H9 (cell line): ENCODE data around the gene CHST8. TPM values are rescaled to one million over a fixed set of nuclear protein-coding genes. Genes with fewer than 3 reads are reported as not detected.

Source experiments
- DNase-seq: peaks from one replicate; pipeline ENCODE4 v3.0.0-alpha.2; 2017
- H2AFZ ChIP-seq: one replicate; pipeline ENCODE4 v1.6.1; 2013; ENCODE audit warnings: mild to moderate bottlenecking, low read length, control low read depth, moderate library complexity
- H2AK5ac ChIP-seq: 2 replicates; pipeline ENCODE4 v1.6.1; 2013; ENCODE audit warnings: low read length, control low read depth, mixed read lengths; ENCODE audit not compliant: insufficient read length
- H2BK120ac ChIP-seq: one replicate; pipeline ENCODE4 v1.6.1; 2013; ENCODE audit warnings: low read depth, mild to moderate bottlenecking, low read length, control low read depth, inconsistent platforms; ENCODE audit not compliant: poor library complexity, severe bottlenecking
- H2BK12ac ChIP-seq: 2 replicates; pipeline ENCODE4 v1.6.1; 2013; ENCODE audit warnings: low read length, control low read depth, mixed read lengths, low read depth; ENCODE audit not compliant: insufficient read length
- H2BK15ac ChIP-seq: 2 replicates; pipeline ENCODE4 v1.6.1; 2013; ENCODE audit warnings: low read depth, low read length, control low read depth
- H2BK20ac ChIP-seq: one replicate; pipeline ENCODE4 v1.6.1; 2013; ENCODE audit warnings: low read depth, mild to moderate bottlenecking, low read length, control low read depth, inconsistent platforms; ENCODE audit not compliant: poor library complexity, severe bottlenecking
- H2BK5ac ChIP-seq: 2 replicates; pipeline ENCODE4 v1.6.1; 2013; ENCODE audit warnings: low read length, control low read depth, mixed read lengths; ENCODE audit not compliant: insufficient read length
- H3K14ac ChIP-seq: 2 replicates; pipeline ENCODE4 v1.6.1; 2013; ENCODE audit warnings: low read length, control low read depth; ENCODE audit not compliant: insufficient read depth
- H3K18ac ChIP-seq: 2 replicates; pipeline ENCODE4 v1.6.1; 2013; ENCODE audit warnings: low read depth, mild to moderate bottlenecking, mixed read lengths, low read length, control low read depth; ENCODE audit not compliant: insufficient read length
- H3K23ac ChIP-seq: 2 replicates; pipeline ENCODE4 v1.6.1; 2013; ENCODE audit warnings: low read length, control low read depth, mixed read lengths, low read depth; ENCODE audit not compliant: insufficient read length
- H3K23me2 ChIP-seq: 2 replicates; pipeline ENCODE4 v1.6.1; 2013; ENCODE audit warnings: low read depth, mild to moderate bottlenecking, mixed read lengths, low read length, control low read depth; ENCODE audit not compliant: insufficient read length, poor library complexity, severe bottlenecking
- H3K27ac ChIP-seq: 2 replicates; pipeline ENCODE4 v1.5.1; 2013; ENCODE audit warnings: low read length, control low read depth, mixed read lengths, low read depth; ENCODE audit not compliant: insufficient read length
- H3K27me3 ChIP-seq: 2 replicates; pipeline ENCODE4 v1.6.1; 2013; ENCODE audit warnings: low read length, control low read depth, inconsistent platforms; ENCODE audit not compliant: insufficient read depth
- H3K4ac ChIP-seq: 2 replicates; pipeline ENCODE4 v1.6.1; 2013; ENCODE audit warnings: low read depth, mild to moderate bottlenecking, control low read depth, inconsistent platforms, low read length, moderate library complexity
- H3K4me1 ChIP-seq: 2 replicates; pipeline ENCODE4 v1.6.1; 2013; ENCODE audit warnings: low read length, control low read depth, inconsistent platforms; ENCODE audit not compliant: insufficient read depth
- H3K4me2 ChIP-seq: 2 replicates; pipeline ENCODE4 v1.6.1; 2013; ENCODE audit warnings: low read length, control low read depth, mixed read lengths; ENCODE audit not compliant: insufficient read length, insufficient read depth
- H3K56ac ChIP-seq: 2 replicates; pipeline ENCODE4 v1.6.1; 2013; ENCODE audit warnings: low read depth, mild to moderate bottlenecking, mixed read lengths, low read length, control low read depth; ENCODE audit not compliant: insufficient read length
- H3K79me1 ChIP-seq: 2 replicates; pipeline ENCODE4 v1.6.1; 2013; ENCODE audit warnings: low read depth, mild to moderate bottlenecking, moderate library complexity, low read length, control low read depth, inconsistent platforms; ENCODE audit not compliant: insufficient read depth, poor library complexity, severe bottlenecking
- H3K79me2 ChIP-seq: 2 replicates; pipeline ENCODE4 v1.6.1; 2013; ENCODE audit warnings: low read length, control low read depth, inconsistent platforms; ENCODE audit not compliant: insufficient read depth
- H3K9ac ChIP-seq: 2 replicates; pipeline ENCODE4 v1.6.1; 2013; ENCODE audit warnings: low read length, control low read depth, mixed read lengths; ENCODE audit not compliant: insufficient read length; ENCODE audit errors: extremely low read depth
- H3K9me3 ChIP-seq: one replicate; pipeline ENCODE4 v1.6.1; 2013; ENCODE audit warnings: low read depth, low read length, inconsistent platforms; ENCODE audit not compliant: control insufficient read depth
- H3T11ph ChIP-seq: one replicate; pipeline ENCODE4 v1.6.1; 2013; ENCODE audit warnings: mild to moderate bottlenecking, low read length, control low read depth, inconsistent platforms
- H4K20me1 ChIP-seq: one replicate; pipeline ENCODE4 v1.6.1; 2013; ENCODE audit not compliant: control insufficient read depth, insufficient read length, insufficient read depth
- H4K5ac ChIP-seq: 2 replicates; pipeline ENCODE4 v1.6.1; 2013; ENCODE audit warnings: low read depth, mild to moderate bottlenecking, mixed read lengths, low read length, control low read depth; ENCODE audit not compliant: insufficient read length
- H4K8ac ChIP-seq: replicated peaks from 2 replicates; pipeline ENCODE4 v1.6.1; 2013; ENCODE audit warnings: low read length, control low read depth, mixed read lengths, low read depth; ENCODE audit not compliant: insufficient read length
- H4K91ac ChIP-seq: 2 replicates; pipeline ENCODE4 v1.6.1; 2013; ENCODE audit warnings: low read depth, mild to moderate bottlenecking, moderate library complexity, mixed read lengths, low read length, control low read depth; ENCODE audit not compliant: insufficient read length
- H3K27ac Mint-ChIP-seq, 3 experiments: 2 replicates in 2 of 3; 3 replicates in 1 of 3; pipeline ENCODE4 v1.8.0; 2020 to 2021; ENCODE audit warnings: mixed read lengths in 3 of 3, mild to moderate bottlenecking in 1 of 3, moderate library complexity in 1 of 3
- H3K27me3 Mint-ChIP-seq: 2 replicates; pipeline ENCODE4 v1.8.0; 2021; ENCODE audit warnings: low read depth, mild to moderate bottlenecking, moderate library complexity, mixed read lengths
- H3K36me3 Mint-ChIP-seq, 3 experiments: 2 replicates in 2 of 3; 3 replicates in 1 of 3; pipeline ENCODE4 v1.8.0; 2020 to 2021; ENCODE audit warnings: low read depth in 3 of 3, mixed read lengths in 3 of 3; ENCODE audit not compliant: insufficient read depth in 1 of 3
- H3K4me1 Mint-ChIP-seq, 2 experiments: 2 replicates each; pipeline ENCODE4 v1.8.0; 2020; ENCODE audit warnings: mixed read lengths in 2 of 2
- H3K4me3 Mint-ChIP-seq, 2 experiments: 2 replicates in 1 of 2; 3 replicates in 1 of 2; pipeline ENCODE4 v1.8.0; 2020 to 2021; ENCODE audit warnings: mild to moderate bottlenecking in 2 of 2, mixed read lengths in 2 of 2, moderate library complexity in 1 of 2
- H3K9me3 Mint-ChIP-seq, 2 experiments: 2 replicates in 1 of 2; 3 replicates in 1 of 2; pipeline ENCODE4 v1.8.0; 2020; ENCODE audit warnings: mild to moderate bottlenecking in 2 of 2, mixed read lengths in 2 of 2, moderate library complexity in 1 of 2
- WGBS: extraction: QIAGEN DNeasy Blood & Tissue Kit; methylation state at CpG from one replicate; pipeline ENCODE4 v1.1.7; 2013; ENCODE audit warnings: missing lambda C conversion rate, low lambda C conversion rate, mixed read lengths; ENCODE audit not compliant: insufficient read length; ENCODE audit errors: extremely low coverage; 5-methylcytosine and 5-hydroxymethylcytosine counted together
- total RNA-seq: library from RNA; stranded (reverse); gene quantifications from 2 replicates; pipeline ENCODE4 v1.2.1, GENCODE V29; 2021
- TF ChIP-seq, protein P1 (sequence below): fragments of 200-600 bp; sonication (generic); conservative IDR thresholded peaks from 3 replicates; pipeline ENCODE4 v1.8.0; 2021; ENCODE audit warnings: antibody characterized with exemption, mild to moderate bottlenecking

CHST8 gene
- total RNA-seq, 1 experiment from 2014 or later: 5.1 TPM

DNA sequence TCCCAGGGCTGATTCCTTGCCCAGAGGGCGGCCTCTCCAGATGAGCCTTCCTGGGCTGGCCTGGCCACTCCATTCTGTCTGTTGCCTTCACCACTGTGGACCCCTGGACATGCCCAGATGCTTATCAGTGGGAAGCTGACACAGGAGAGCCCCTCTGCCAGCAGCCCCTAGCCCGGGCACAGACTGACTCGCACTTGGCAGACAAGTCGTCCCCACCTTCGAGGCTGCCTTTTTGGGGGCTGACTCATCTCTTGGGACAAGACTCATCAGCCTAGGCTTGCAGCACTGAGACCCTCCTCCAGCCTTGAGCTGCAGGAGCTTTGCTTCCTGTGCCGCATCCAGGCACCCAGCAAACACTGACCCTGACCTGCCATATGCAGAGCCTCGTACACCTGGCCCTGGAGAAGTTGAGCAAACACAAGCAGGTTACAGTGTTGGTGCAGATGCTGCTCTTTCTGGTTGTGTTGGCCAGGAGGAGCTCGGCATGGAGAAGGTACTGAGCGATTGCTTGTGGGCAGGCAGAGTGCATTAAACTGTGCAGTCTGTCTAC lies 8.1 kb downstream of the CHST8 start:
- H3K4me1 ChIP-seq: peaks cover 2% of the 10 kb centered on the region; the same call in 1 of the 2 replicates
- H3K27ac ChIP-seq: no peak overlapping the region
- no peak overlapping the region for H3K4me2 ChIP-seq
- H3K9me3 ChIP-seq: no peaks in the 10 kb centered on the region
- no peak overlapping the region for H2AK5ac ChIP-seq
- no peak overlapping the region for H2BK15ac ChIP-seq
- peak; percentile 19 for DNase-seq
- H3K27me3 Mint-ChIP-seq: peaks cover 23% of the 10 kb centered on the region
- no peaks in the 10 kb centered on the region for H3K27me3 ChIP-seq
- no peaks in the 10 kb centered on the region for H3K9me3 Mint-ChIP-seq
- no peak overlapping the region for H3K4me3 Mint-ChIP-seq
- H3K27ac Mint-ChIP-seq: 0 out of 7 replicates have a peak overlapping the region, but pooled peaks of 1 of the 3 experiments have one; percentile 22
- no peak overlapping the region for H3K56ac ChIP-seq
- no peaks in the 10 kb centered on the region for H3K23me2 ChIP-seq
- no peak overlapping the region for H4K5ac ChIP-seq
- TF ChIP-seq, protein P1, sequence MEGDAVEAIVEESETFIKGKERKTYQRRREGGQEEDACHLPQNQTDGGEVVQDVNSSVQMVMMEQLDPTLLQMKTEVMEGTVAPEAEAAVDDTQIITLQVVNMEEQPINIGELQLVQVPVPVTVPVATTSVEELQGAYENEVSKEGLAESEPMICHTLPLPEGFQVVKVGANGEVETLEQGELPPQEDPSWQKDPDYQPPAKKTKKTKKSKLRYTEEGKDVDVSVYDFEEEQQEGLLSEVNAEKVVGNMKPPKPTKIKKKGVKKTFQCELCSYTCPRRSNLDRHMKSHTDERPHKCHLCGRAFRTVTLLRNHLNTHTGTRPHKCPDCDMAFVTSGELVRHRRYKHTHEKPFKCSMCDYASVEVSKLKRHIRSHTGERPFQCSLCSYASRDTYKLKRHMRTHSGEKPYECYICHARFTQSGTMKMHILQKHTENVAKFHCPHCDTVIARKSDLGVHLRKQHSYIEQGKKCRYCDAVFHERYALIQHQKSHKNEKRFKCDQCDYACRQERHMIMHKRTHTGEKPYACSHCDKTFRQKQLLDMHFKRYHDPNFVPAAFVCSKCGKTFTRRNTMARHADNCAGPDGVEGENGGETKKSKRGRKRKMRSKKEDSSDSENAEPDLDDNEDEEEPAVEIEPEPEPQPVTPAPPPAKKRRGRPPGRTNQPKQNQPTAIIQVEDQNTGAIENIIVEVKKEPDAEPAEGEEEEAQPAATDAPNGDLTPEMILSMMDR: no peak
- no peak overlapping the region for H2BK120ac ChIP-seq
- no peak overlapping the region for H3T11ph ChIP-seq
- H2BK5ac ChIP-seq: no peak overlapping the region
- no peak overlapping the region for H3K14ac ChIP-seq
- no peaks in the 10 kb centered on the region for H3K79me1 ChIP-seq
- no peak overlapping the region for H2AFZ ChIP-seq
- no peak overlapping the region for H3K9ac ChIP-seq
- H4K8ac ChIP-seq: no peak overlapping the region
- no peak overlapping the region for H3K18ac ChIP-seq
- no CpG with 5 or more reads among the region's 9 CpGs for WGBS
- peaks cover 12 to 17% of the 10 kb centered on the region in 2 experiments for H3K4me1 Mint-ChIP-seq
- no peaks in the 10 kb centered on the region; the same call in 1 of the 2 replicates for H3K79me2 ChIP-seq
- H3K4ac ChIP-seq: no peak overlapping the region
- H4K20me1 ChIP-seq: no peaks in the 10 kb centered on the region
- H2BK20ac ChIP-seq: no peak overlapping the region
- no peak overlapping the region for H4K91ac ChIP-seq
- no peak overlapping the region for H3K23ac ChIP-seq
- H3K36me3 Mint-ChIP-seq: no peaks in the 10 kb centered on the region
- no peak overlapping the region for H2BK12ac ChIP-seq
